Measurements from ENCODE around the gene PARS2.

PARS2 gene

DNA sequence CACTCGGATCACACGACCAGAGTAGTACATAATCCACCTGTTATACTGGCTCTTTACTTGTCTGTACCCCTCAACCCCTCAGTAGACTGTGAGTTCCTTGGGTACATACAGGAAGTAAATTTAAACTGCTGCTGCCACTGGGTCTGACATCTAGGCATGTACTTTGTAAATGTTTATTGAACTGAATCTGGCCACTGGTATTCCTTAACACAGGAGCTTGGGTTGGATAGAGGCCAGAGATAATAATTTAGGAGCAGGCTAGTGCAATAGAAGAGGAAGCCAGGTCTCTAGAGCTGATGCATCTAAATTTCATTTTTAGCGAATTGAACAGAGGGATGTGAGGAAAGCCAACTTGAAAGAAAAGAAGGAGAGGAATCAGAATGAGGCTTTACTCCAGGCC is 36.3 kb downstream of the PARS2 start:
- no peak for DNase-seq (ENCODE audit: low spot score)

- DNase-seq (ENCODE audit: low spot score) = no peak
These were observed 39.6 kb downstream of the PARS2 start for GRCh38 chr1:54724771-54725170.

GRCh38 chr1:54723985-54724384 is 40.3 kb downstream of the PARS2 start:
- DNase-seq (ENCODE audit: low spot score) = no peak

GRCh38 chr1:54721719-54722118 is 42.6 kb downstream of the PARS2 start:
- DNase-seq (ENCODE audit: low spot score) = no peak

GRCh38 chr1:54716299-54717047 is 47.9 kb downstream of the PARS2 start:
- DNase-seq (ENCODE audit: low spot score) = peak; percentile 61

- peak; percentile 84 for DNase-seq (ENCODE audit: low spot score)
These were observed 48.6 kb downstream of the PARS2 start, which contains the start of gene TTC4 for GRCh38 chr1:54715493-54716298. TSS of gene TTC4 (plus strand) at chr1:54715861. CDS start at chr1:54715909, 48 bp downstream.

- DNase-seq (ENCODE audit: low spot score) = no peak
These were observed 49.3 kb downstream of the PARS2 start for GRCh38 chr1:54714881-54715492.

DNA sequence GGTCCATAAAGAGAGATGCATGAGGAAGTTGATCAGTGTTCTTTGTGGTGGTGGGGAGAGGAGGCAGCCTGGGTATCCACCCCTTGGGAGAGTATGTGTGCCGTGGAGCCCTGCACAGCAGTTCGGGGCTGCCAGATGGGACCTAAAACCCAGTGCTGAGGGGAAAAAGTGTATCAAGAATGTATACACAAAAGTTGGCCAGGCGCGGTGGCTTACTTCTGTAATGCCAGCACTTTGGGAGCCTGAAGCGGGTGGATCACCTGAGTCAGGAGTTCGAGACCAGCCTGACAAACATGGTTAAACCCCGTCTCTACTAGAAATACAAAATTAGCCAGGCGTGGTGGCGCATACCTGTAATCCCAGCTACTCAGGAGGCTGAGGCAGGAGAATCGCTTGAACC is 52.8 kb downstream of the PARS2 start:
- no peak for DNase-seq (ENCODE audit: low spot score)

DNA sequence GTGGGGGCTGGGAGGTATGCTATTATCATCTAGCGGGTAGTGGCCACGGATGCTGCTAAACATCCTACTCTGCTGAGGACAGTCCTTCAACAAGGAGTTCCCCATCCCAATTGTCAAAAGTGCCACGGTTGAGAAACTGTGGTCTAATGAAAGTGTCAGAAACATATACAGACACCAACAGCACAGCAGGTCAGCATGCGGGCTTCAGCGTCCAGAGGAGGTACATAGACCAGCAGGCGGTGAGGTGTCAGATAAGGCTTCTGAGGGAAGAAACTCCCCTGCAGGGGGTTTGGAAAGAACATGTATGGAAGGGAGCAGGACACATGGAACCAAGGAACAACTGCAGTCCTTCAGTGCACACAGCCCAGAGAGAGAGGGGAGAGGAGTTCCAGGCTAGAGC is 53.5 kb downstream of the PARS2 start:
- DNase-seq (ENCODE audit: low spot score) = no peak

DNA sequence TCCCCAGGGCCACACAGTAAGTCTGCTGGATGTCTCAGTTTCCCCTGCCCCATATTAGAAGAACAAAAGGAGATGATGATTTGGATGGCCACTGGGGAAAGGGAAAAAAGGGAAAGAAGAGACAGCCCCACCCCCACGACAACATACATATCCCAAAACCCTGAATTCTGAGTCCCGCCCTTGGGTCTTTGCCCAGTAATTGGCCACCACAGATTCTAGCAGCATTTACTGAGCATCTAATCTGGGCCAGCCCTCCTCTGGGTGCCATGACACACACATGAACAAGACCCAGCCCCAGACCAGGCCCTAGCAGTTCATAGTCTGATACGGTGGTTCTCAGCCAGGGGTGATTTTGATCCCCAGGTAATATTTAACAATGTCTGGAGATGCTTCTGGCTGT is 53.9 kb downstream of the PARS2 start:
- DNase-seq (ENCODE audit: low spot score) = no peak

GRCh38 chr1:54709547-54710292 is 54.6 kb downstream of the PARS2 start:
- DNase-seq (ENCODE audit: low spot score) = no peak

DNA sequence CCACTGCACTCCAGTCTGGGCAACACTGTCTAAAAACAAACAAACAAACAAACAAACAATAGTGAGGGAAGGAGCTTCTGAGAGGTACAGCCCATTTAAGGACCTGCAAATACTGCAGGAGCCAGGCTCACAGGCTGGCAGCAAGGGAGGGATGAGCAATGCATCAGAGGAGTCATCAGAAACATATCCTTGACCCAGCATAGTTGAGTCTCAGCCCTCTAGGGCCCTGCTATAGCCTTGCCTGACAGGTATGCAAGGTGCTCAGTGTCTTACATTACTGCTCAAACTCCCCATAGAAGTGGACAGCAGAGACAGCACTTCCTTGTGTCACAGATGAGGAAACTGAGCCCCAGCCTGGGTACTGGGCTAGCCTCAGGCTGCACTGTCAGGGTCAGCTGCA is 55.9 kb downstream of the PARS2 start:
- no peak for DNase-seq (ENCODE audit: low spot score)

All from hematopoietic multipotent progenitor cell treated with erythropoietin and hydrocortisone succinate and interleukin-3 and kit ligand, for 17 days (in vitro differentiated cells).